GM19463 (cell line): Measurements from ENCODE around the gene SRRD.

ENCODE experiments used
- ATAC-seq: cut with Tn5 transposase; IDR thresholded peaks from one replicate; pipeline ENCODE4 v1.9.1; 2021; ENCODE audit warnings: mild to moderate bottlenecking, moderate library complexity; ENCODE audit not compliant: unreplicated experiment

The SRRD gene

GRCh38 chr22:26452236-26453016 lies 31.3 kb upstream of the SRRD start:
- no peak for ATAC-seq

- no peak for ATAC-seq
Measured at GRCh38 chr22:26453216-26453615, 30.5 kb upstream of the SRRD start.

- no peak for ATAC-seq
Measured at GRCh38 chr22:26453812-26454500, 29.7 kb upstream of the SRRD start.

- ATAC-seq, result no peak
Measured at GRCh38 chr22:26457661-26458272, 25.9 kb upstream of the SRRD start.

GRCh38 chr22:26460202-26460601 lies 23.5 kb upstream of the SRRD start:
- no peak for ATAC-seq

GRCh38 chr22:26461188-26461810 lies 22.4 kb upstream of the SRRD start:
- ATAC-seq, result no peak

- no peak for ATAC-seq
Measured at GRCh38 chr22:26462051-26462450, 21.6 kb upstream of the SRRD start.

GRCh38 chr22:26462641-26463040 lies 21.0 kb upstream of the SRRD start:
- ATAC-seq, result no peak

- no peak for ATAC-seq
Measured at GRCh38 chr22:26463101-26463661, 20.5 kb upstream of the SRRD start.

GRCh38 chr22:26463688-26464087 lies 20.0 kb upstream of the SRRD start:
- no peak for ATAC-seq

GRCh38 chr22:26464312-26464711 lies 19.4 kb upstream of the SRRD start:
- no peak for ATAC-seq

GRCh38 chr22:26466196-26466595 lies 17.5 kb upstream of the SRRD start:
- ATAC-seq, result no peak

GRCh38 chr22:26470807-26471206 lies 12.9 kb upstream of the SRRD start:
- no peak for ATAC-seq

- ATAC-seq, result no peak
Measured at GRCh38 chr22:26471522-26471921, 12.2 kb upstream of the SRRD start.

GRCh38 chr22:26474682-26475081 lies 9.0 kb upstream of the SRRD start:
- ATAC-seq, result no peak

GRCh38 chr22:26476705-26477340 lies 6.9 kb upstream of the SRRD start:
- ATAC-seq, result no peak

- ATAC-seq, result no peak
Measured at GRCh38 chr22:26477341-26477731, 6.3 kb upstream of the SRRD start.

- no peak for ATAC-seq
Measured at GRCh38 chr22:26479043-26479791, 4.5 kb upstream of the SRRD start.

GRCh38 chr22:26479792-26480610 lies 3.7 kb upstream of the SRRD start:
- ATAC-seq, result no peak
